Mononuclear cell (primary cell): ENCODE data around the gene CAPN1. TPM values are rescaled to one million over a fixed set of nuclear protein-coding genes. Genes with fewer than 3 reads are reported as not detected.
A peak's percentile ranks its signal among the peaks of the same experiment; 100 is the strongest.
"Not testable (repeated sequence)": the region's sequence is repeated elsewhere in the genome, so short reads cannot be mapped to it uniquely, and the experiment has no call there.

Experiments
- H3K27me3 ChIP-seq: 2 replicates; pipeline ENCODE4 v1.6.0; 2011; ENCODE audit warnings: low read length, control low read depth; ENCODE audit not compliant: insufficient read depth
- H3K4me1 ChIP-seq: 2 replicates; pipeline ENCODE4 v1.5.1; 2011; ENCODE audit warnings: mild to moderate bottlenecking, low read length, control low read depth; ENCODE audit not compliant: insufficient read depth
- H3K4me3 ChIP-seq: 2 replicates; pipeline ENCODE4 v1.5.1; 2011; ENCODE audit warnings: mild to moderate bottlenecking, low read length, moderate library complexity
- H3K9me3 ChIP-seq: 2 replicates; pipeline ENCODE4 v1.5.1; 2011; ENCODE audit warnings: low read depth, mild to moderate bottlenecking, control low read depth, low read length
- total RNA-seq: library from RNA; depleted of rRNA; stranded (reverse); fragments of >200 nt; gene quantifications from one replicate; pipeline ENCODE4 v1.2.3, GENCODE V29; 2012

Gene CAPN1
- total RNA-seq: 76.2 TPM

DNA sequence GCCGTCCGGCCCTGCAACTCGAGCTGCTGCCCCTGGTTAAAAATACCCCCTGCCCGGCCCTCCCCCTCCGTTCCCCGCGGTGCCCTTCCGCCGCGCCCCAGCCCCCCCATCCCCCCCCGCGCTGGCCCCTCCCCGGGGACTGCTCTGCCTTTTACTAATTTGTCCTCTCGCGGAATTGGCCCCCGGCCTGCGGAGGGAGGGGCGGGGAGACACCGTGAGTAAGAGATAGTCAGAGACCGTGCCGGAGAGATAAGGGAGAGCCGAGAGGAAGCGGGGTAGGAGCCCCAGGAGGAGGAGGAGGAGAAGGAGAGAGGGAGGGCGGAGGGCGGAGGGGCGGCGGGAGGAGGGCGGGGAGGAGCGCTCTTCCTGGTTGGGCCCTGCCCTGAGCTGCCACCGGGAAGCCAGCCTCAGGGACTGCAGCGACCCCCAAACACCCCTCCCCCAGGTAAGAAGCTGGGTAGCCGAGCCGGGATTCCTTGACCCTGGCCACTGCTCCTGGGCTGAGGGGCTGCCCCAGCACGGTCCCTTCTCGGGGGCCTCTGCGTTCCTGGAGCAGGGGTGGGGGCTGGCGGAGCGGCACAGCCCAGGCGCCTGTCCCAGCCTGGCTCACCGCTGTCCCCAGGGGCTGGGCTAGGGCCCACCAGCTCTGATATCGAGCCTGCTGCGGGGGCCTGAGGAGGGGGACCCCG is at the start of gene CAPN1:
CAPN1 (plus strand) TSS at position 360 of the 689 bp plus-strand sequence. CDS start 774 bp downstream, outside the sequence.
- H3K4me3 ChIP-seq: peak within 1 kb of the TSS; percentile 70
- peaks cover 29% of the 10 kb centered on the region for H3K4me1 ChIP-seq
- no peaks in the 10 kb centered on the region for H3K9me3 ChIP-seq
- H3K27me3 ChIP-seq: no peaks in the 10 kb centered on the region

GRCh38 chr11:65132238-65132987 is 49.3 kb upstream of the CAPN1 start:
- Histone ChIP-seq H3K27me3 (no peaks in the 10 kb centered on the region), H3K4me1 (peaks cover 47% of the 10 kb centered on the region), H3K4me3 (peak overlapping the region; percentile 71), H3K9me3 (no peaks in the 10 kb centered on the region)

- Histone ChIP-seq H3K27me3 (no peaks in the 10 kb centered on the region), H3K9me3 (no peaks in the 10 kb centered on the region), H3K4me3 (peak overlapping the region; percentile 71), H3K4me1 (peaks cover 48% of the 10 kb centered on the region)
Observed at GRCh38 chr11:65132988-65133700, 48.6 kb upstream of the CAPN1 start.

DNA sequence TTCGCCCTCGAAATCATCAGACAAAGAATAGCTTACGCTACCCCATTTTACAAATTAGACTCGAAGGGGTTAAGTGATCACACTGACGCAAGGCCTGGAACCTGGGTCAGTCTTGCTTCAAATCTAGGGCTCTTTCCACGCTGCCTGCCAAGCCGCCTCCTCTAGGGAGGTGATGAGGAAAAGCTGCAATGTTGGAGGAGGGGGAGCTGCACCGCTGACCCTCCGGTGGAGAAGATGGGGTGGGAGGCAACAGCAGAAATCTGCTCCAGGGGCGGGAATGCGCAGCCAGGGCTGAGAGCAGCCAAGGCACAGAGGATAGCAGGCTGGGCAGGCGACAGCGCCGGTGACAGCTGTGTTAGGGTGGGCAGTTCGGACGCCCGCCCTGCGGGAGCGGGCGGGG is 48.0 kb upstream of the CAPN1 start:
- H3K4me3 ChIP-seq: peak overlapping the region; percentile 71
- no peaks in the 10 kb centered on the region for H3K27me3 ChIP-seq
- H3K9me3 ChIP-seq: no peaks in the 10 kb centered on the region
- peaks cover 48% of the 10 kb centered on the region for H3K4me1 ChIP-seq

DNA sequence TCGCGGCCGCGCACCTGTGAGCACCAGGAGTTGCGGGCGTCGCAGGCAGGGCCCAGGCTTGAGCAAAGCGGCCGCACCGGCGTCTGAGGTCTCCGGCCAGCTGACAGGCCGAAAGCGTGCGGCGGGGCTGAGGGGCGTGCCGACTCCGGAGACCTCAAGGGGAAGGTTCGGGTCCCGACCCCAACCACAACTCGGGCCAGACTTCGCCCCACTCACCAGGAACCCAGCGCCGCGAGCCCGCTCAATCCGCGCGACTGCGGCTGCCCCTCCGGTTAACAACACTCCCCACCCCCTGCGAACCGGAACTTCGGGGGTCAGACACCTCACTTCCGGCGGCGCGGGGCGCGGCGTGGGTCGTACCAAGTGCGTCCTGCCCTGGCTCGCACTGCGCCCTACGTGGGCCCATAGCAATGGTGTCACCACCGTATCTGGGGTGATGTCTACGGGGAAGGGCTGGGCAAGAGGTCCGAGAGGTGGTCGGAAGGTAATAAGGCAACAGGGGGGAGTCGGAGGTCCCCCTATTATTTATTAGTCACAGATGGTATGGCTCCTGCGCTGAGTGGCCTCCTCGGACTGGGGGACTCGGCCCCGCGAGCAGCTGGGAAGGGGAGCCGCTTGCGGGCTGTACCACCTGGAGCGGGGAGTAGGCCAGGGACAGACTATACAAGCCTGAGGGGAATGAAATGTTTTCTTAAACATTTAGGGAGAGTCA is 47.3 kb upstream of the CAPN1 start, which contains the start of gene SYVN1:
SYVN1 (minus strand) TSS at position 280 of the 712 bp plus-strand sequence. CDS start 918 bp downstream, outside the sequence.
- H3K4me1 ChIP-seq: peaks cover 48% of the 10 kb centered on the region
- H3K9me3 ChIP-seq: no peaks in the 10 kb centered on the region
- H3K4me3 ChIP-seq: peak within 1 kb of the TSS; percentile 71
- H3K27me3 ChIP-seq: no peaks in the 10 kb centered on the region

DNA sequence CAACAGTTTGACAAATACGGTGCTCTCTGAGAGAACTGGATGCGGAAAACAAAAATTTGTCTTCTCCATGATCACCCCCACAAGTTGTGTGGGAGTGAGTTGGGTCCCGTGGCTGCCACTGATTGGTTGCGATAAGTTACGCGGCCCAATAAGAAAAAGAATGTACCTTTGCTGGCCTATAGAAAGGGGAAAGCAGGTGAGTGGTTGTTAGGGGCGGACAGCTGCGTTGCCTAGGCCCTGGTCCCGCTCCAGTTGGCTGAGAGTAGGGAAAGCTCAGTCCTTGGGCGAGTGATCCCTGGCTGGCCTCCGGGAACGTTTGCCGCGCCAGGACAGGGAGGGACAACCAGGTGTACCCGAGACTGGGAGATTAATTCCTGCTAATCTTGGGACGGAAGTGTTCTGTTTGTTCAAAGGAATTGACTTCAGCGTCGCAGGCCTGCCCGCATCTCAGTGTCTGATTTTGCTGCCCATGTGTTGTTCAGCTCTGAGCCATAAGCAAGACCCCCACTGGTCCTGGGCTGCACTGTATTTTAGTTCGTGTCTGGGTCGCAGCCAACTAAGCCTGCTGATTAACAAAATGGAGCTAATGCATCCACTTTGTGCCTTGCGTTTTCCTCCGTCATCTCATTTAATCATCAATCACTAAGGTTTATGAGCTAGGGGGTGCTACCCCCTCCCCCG is 46.6 kb upstream of the CAPN1 start:
- peak overlapping the region; percentile 71 for H3K4me3 ChIP-seq
- H3K27me3 ChIP-seq: no peaks in the 10 kb centered on the region
- H3K9me3 ChIP-seq: no peaks in the 10 kb centered on the region
- H3K4me1 ChIP-seq: peaks cover 48% of the 10 kb centered on the region

DNA sequence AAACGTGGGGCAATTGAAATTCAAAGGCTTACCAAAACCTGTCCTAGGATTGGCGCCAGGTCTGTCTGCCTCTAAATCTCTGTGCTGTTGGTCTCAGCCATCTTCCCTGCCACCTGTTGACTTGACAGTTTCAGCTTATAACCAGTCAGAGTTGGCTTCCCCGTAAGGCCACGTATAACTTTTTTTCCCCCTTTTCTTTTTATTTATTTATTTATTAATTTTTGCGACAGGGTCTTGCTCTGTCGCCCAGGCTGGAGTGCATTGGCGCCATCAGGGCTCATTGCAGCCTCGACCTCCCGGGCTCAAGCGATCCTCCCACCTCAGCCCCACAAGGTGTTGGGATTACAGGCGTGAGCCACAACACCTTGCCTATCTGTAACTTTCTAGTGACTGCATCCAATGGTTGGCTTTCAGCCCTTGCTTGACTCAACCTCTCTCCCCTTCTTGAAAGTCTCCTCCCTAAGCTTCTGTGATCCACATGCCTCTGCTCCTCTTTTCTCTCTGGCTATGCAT is 46.0 kb upstream of the CAPN1 start:
- Histone ChIP-seq H3K9me3 (no peaks in the 10 kb centered on the region), H3K4me1 (peaks cover 47% of the 10 kb centered on the region), H3K27me3 (no peaks in the 10 kb centered on the region), H3K4me3 (peak overlapping the region; percentile 71)

- Histone ChIP-seq H3K9me3 (no peaks in the 10 kb centered on the region), H3K27me3 (no peaks in the 10 kb centered on the region), H3K4me1 (peaks cover 39% of the 10 kb centered on the region), H3K4me3 (no peak overlapping the region)
Observed at GRCh38 chr11:65136515-65137096, 45.1 kb upstream of the CAPN1 start.

- H3K27me3 ChIP-seq: no peaks in the 10 kb centered on the region
Observed at GRCh38 chr11:65141896-65142494, 39.7 kb upstream of the CAPN1 start.

DNA sequence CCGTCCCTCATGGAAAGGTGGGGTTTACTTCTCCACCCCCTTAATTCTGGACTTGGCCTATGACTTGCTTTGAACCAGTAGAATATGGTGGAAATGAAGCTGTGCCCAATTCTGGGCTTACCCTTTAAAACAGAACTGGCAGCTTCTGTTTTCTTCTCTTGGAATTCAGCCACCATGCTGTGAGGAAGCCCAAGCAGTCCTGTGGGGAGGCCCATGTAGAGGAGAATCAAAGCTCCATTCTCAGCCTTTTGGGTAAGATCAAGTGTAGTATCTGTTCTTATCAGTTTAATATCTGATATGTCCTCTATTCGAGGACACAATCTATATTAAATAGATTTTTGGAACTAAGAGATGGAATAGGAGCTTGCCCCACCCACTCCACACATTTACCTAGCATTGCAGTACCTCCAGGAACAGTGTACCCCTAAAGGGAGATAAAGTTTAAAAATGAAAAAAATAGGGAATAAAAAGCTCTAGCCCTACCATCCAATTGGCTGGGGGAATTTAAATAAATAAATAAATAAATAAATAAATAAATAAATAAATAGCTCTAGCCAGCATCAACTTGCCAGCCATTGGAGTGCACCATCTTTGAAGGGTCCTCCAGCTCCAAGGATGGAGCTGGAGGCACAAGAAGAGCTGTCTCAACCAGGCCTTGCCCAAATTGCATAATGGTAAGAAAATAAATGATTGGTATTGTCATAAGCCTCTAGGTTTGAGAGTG is 34.2 kb upstream of the CAPN1 start:
- no peak overlapping the region for H3K4me3 ChIP-seq
- H3K4me1 ChIP-seq: peaks cover 42% of the 10 kb centered on the region
- no peaks in the 10 kb centered on the region for H3K27me3 ChIP-seq
- H3K9me3 ChIP-seq: no peaks in the 10 kb centered on the region

More at GRCh38 chr11:65141896-65142494, 39.7 kb upstream of the CAPN1 start:
- Histone ChIP-seq H3K4me1 (peaks cover 10% of the 10 kb centered on the region), H3K4me3 (no peak overlapping the region), H3K9me3 (no peaks in the 10 kb centered on the region)

DNA sequence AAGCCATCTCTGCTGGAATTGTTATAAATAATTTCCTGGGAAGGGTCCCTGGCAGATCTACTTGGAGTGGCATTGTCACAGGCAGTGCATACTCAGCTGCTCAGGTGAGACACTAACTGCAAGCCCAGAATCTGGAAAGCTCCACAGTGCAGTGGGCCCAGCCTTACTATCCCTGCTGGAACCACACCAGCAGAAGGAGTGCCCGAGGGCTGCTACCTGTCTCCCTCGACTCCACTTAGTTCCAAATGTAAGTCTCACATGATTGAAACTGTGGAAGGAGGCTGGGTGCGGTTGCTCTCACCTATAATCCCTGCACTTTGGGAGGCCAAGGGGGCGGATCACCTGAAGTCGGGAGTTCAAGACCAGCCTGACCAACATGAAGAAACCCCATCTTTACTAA is 33.1 kb upstream of the CAPN1 start:
- Histone ChIP-seq H3K9me3 (no peaks in the 10 kb centered on the region), H3K4me3 (no peak overlapping the region), H3K4me1 (peaks cover 47% of the 10 kb centered on the region), H3K27me3 (no peaks in the 10 kb centered on the region)

DNA sequence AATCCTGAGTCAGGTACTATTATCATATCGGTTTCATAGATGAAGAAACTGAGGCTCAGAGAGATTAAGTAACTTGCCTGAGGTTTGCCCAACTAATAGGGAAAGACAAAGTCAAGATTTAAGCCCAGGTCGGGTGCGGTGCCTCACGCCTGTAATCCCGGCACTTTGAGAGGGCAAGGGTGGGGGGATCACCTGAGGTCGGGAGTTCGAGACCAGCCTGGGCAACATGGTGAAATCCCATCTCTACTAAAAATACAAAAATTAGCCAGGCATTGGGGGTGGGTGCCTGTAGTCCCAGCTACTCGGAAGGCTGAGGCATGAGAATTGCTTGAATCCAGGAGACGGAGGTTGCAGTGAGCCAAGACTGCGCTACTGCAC is 31.6 kb upstream of the CAPN1 start:
- H3K4me1 ChIP-seq: peaks cover 47% of the 10 kb centered on the region
- not testable (repeated sequence) for H3K27me3 ChIP-seq, H3K4me3 ChIP-seq, H3K9me3 ChIP-seq
